HEK293T (cell line): ENCODE data around the gene ARMC2.

Experiments used
- FOXA1 ChIP-seq: fragments of 450-650 bp; IDR thresholded peaks from 2 replicates; pipeline ENCODE4 v1.6.1; 2016; ENCODE audit warnings: mild to moderate bottlenecking
- FOXM1 ChIP-seq: fragments of 450-650 bp; IDR thresholded peaks from 2 replicates; pipeline ENCODE4 v1.6.1; 2017; ENCODE audit warnings: mild to moderate bottlenecking, borderline replicate concordance
- LEF1 ChIP-seq: fragments of 450-650 bp; IDR thresholded peaks from 2 replicates; pipeline ENCODE4 v1.6.1; 2017; ENCODE audit warnings: mild to moderate bottlenecking, borderline replicate concordance
- SP1 ChIP-seq: fragments of 450-650 bp; IDR thresholded peaks from 2 replicates; pipeline ENCODE4 v1.6.1; 2017
- SUZ12 ChIP-seq: fragments of 450-650 bp; IDR thresholded peaks from 2 replicates; pipeline ENCODE4 v1.6.1; 2016; ENCODE audit warnings: mild to moderate bottlenecking
- TARDBP ChIP-seq: fragments of 450-650 bp; IDR thresholded peaks from 2 replicates; pipeline ENCODE4 v1.6.1; 2016
- ZNF384 ChIP-seq: fragments of 450-650 bp; IDR thresholded peaks from 2 replicates; pipeline ENCODE4 v1.6.1; 2016
- TF ChIP-seq, protein P1 (sequence below): fragments of 450-650 bp; IDR thresholded peaks from 2 replicates; pipeline ENCODE4 v1.6.1; 2016

DNA sequence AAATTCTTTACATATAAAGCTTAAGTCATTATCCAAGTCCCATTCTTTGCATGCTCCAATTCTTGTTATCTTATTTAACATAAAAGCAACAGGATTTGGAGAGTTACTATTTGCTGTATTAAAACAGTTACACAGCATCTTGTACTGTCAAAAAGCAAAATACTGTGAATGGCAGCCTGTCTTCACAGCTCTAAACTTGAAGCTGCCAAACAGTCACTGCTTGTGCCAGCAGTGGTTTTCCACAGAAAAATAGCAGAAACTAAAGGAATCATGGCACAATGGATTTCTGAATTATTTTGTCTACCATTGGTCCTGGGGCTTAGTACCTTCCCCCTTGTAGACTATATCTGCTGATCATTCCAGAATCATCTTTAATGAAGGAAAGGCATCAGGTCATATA is 138.9 kb downstream of the ARMC2 start:
- TF ChIP-seq ZNF384 (no peak), FOXA1 (no peak), TARDBP (no peak), LEF1 (no peak), SUZ12 (no peak), FOXM1 (no peak), SP1 (no peak)
- TF ChIP-seq, protein P1, sequence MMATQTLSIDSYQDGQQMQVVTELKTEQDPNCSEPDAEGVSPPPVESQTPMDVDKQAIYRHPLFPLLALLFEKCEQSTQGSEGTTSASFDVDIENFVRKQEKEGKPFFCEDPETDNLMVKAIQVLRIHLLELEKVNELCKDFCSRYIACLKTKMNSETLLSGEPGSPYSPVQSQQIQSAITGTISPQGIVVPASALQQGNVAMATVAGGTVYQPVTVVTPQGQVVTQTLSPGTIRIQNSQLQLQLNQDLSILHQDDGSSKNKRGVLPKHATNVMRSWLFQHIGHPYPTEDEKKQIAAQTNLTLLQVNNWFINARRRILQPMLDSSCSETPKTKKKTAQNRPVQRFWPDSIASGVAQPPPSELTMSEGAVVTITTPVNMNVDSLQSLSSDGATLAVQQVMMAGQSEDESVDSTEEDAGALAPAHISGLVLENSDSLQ, result no peak
